Bronchial epithelial cell (primary cell): ENCODE results near the gene LYZL1. TPM values are rescaled to one million over a fixed set of nuclear protein-coding genes. Genes with fewer than 3 reads are reported as not detected.

Experiments
- DNase-seq: peaks from one replicate; pipeline ENCODE4 v3.0.0-alpha.2; 2010; ENCODE audit warnings: low read depth
- FAIRE-seq: peaks from 2 replicates; lab custom pipeline; 2011; peaks lifted over from hg19 to GRCh38; lab: Jason Lieb, UNC
- H3K27me3 ChIP-seq: 2 replicates; pipeline ENCODE4 v1.5.1; 2011; ENCODE audit warnings: low read length; ENCODE audit not compliant: control insufficient read depth, insufficient read depth
- H3K36me3 ChIP-seq: 2 replicates; pipeline ENCODE4 v1.5.1; 2011; ENCODE audit warnings: low read length; ENCODE audit not compliant: control insufficient read depth, insufficient read depth
- H3K4me3 ChIP-seq: 2 replicates; pipeline ENCODE4 v1.5.1; 2011; ENCODE audit warnings: mild to moderate bottlenecking, low read depth, low read length, control low read depth
- CTCF ChIP-seq: IDR thresholded peaks from 2 replicates; pipeline ENCODE4 v1.5.1; 2011; ENCODE audit warnings: mild to moderate bottlenecking, moderate library complexity, low read length, control low read depth, inconsistent platforms; ENCODE audit not compliant: insufficient read depth, severe bottlenecking
- total RNA-seq: library from RNA; depleted of rRNA; stranded (reverse); fragments of >200 nt; gene quantifications from 2 replicates; pipeline ENCODE4 v1.2.1, GENCODE V29; 2014

LYZL1 gene
- total RNA-seq, 1 donor from 2014 or later, result not detected

- FAIRE-seq, result no peak
- no peak for DNase-seq
- Histone ChIP-seq H3K36me3 (no peaks in the 10 kb centered on the region), H3K27me3 (no peaks in the 10 kb centered on the region), H3K4me3 (no peak overlapping the region)
- TF ChIP-seq CTCF, result no peak
Observed at GRCh38 chr10:29265210-29265768, 23.6 kb upstream of the LYZL1 start.

DNA sequence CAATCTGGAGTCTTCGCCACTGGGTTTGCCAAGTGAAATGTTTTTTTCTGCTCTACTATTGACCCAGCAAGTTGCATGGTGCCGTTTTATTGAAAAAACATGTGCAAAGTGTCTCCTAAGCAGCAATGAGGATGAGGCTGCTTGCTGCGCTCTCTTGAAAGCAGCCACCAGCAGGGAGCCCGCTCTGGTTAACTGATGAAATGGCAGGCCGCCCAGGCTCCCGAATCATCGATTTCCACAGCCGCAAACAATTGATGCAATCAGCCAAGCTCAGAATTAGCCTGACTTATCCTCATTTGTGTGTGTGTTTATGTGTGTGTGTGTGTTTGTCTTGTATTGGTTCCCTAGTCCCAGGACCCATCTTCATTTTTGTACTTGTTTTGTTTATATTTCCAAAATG, 22.2 kb upstream of the LYZL1 start:
- Histone ChIP-seq H3K27me3 (no peaks in the 10 kb centered on the region), H3K4me3 (no peak overlapping the region), H3K36me3 (no peaks in the 10 kb centered on the region)
- TF ChIP-seq CTCF, result no peak
- FAIRE-seq (no peak), DNase-seq (no peak)

DNA sequence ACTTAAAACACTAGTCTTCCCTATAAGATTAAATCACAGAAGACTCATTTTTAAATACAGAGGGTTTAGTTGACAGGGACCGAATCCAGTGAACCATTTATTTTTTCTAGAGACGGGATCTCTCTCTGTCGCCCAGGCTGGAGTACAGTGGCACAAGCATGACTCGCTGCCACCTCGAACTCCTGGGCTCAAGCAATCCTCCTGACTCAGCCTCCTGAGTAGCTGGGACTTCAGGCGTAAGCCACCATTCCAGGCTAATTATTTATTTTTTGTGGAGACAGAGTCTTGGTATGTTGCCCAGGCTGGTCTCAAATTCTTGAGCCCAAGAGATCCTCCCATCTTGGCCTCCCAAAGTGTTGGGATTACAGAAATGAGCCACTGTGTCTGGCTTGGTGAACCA, 20.9 kb upstream of the LYZL1 start:
- H3K36me3 ChIP-seq, result no peaks in the 10 kb centered on the region
- no peak for FAIRE-seq

GRCh38 chr10:29269486-29269885, 19.4 kb upstream of the LYZL1 start:
- FAIRE-seq, result no peak
- no peaks in the 10 kb centered on the region for H3K27me3 ChIP-seq
- TF ChIP-seq CTCF, result no peak

More for the DNA sequence above, 20.9 kb upstream of the LYZL1 start:
- DNase-seq, result no peak
- TF ChIP-seq CTCF, result no peak
- Histone ChIP-seq H3K4me3 (no peak overlapping the region), H3K27me3 (no peaks in the 10 kb centered on the region)

DNA sequence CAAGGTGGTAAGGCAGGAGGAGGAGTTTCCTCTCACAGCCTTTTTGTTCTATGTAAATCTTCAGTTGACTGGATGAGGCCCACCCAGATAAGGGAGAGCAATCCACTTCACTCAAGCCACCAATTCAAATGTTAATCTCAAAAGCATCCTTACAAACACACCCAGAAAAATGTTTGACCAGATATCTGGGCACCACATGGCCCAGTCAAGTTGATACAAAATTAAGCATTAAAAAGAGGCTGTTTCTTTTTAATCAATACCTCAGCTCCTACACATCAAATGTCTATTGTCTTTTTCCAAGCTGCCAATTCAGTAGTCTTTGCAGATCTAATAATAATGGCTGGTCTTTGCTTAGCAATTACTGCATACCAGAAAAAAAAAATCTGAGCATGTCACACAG, 18.0 kb upstream of the LYZL1 start:
- no peak for DNase-seq
- Histone ChIP-seq H3K4me3 (no peak overlapping the region), H3K27me3 (no peaks in the 10 kb centered on the region), H3K36me3 (no peaks in the 10 kb centered on the region)
- FAIRE-seq, result no peak
- no peak for TF ChIP-seq CTCF

More at GRCh38 chr10:29269486-29269885, 19.4 kb upstream of the LYZL1 start:
- H3K4me3 ChIP-seq, result no peak overlapping the region
- H3K36me3 ChIP-seq, result no peaks in the 10 kb centered on the region
- no peak for DNase-seq

GRCh38 chr10:29271877-29272276, 17.0 kb upstream of the LYZL1 start:
- H3K36me3 ChIP-seq, result no peaks in the 10 kb centered on the region
- H3K27me3 ChIP-seq, result no peaks in the 10 kb centered on the region
- TF ChIP-seq CTCF, result no peak
- no peak for FAIRE-seq
- no peak overlapping the region for H3K4me3 ChIP-seq
- no peak for DNase-seq
